ENCODE data around the gene PDAP1. TPM values are rescaled to one million over a fixed set of nuclear protein-coding genes. Genes with fewer than 3 reads are reported as not detected.

The PDAP1 gene
- 107 TPM for total RNA-seq (ENCODE audit: unreplicated experiment)
- long read RNA-seq, transcript PDAP1-201 (6 exons, 2,546 nt): major isoform, 13 of 15 reads
- long read RNA-seq, partial matches to known transcripts: 1 of 15 reads
- long read RNA-seq, other reads (novel, unspliced or antisense): 1 of 15 reads

- peaks cover 48% of the 10 kb centered on the region for H3K36me3 Mint-ChIP-seq (ENCODE audit: low read depth, unreplicated experiment)
Measured at GRCh38 chr7:99408379-99409191, at the start of gene PDAP1, which contains the start of gene BUD31. Gene PDAP1 (minus strand): TSS chr7:99408597. CDS start chr7:99408548, 49 bp downstream. Gene BUD31 (plus strand): TSS chr7:99408969. CDS start chr7:99411093, 2,124 bp downstream.

GRCh38 chr7:99457650-99458493 is 49.5 kb upstream of the PDAP1 start:
- Mint-ChIP-seq H3K9me3 (ENCODE audit: unreplicated experiment) (no peaks in the 10 kb centered on the region), H3K4me3 (ENCODE audit: unreplicated experiment) (no peak overlapping the region), H3K27ac (ENCODE audit: unreplicated experiment) (peak overlapping the region; percentile 72), H3K36me3 (ENCODE audit: low read depth, unreplicated experiment) (peaks cover 42% of the 10 kb centered on the region), H3K4me1 (ENCODE audit: unreplicated experiment) (peaks cover 7% of the 10 kb centered on the region), H3K27me3 (ENCODE audit: unreplicated experiment) (peaks cover 7% of the 10 kb centered on the region)
- no peak for TF ChIP-seq CTCF (IDR thresholded peaks at IDR 0.05; ENCODE audit: unreplicated experiment)
- DNase-seq (ENCODE audit: low spot score): no peak

More at GRCh38 chr7:99408379-99409191, at the start of gene PDAP1, which contains the start of gene BUD31:
- peaks cover 35% of the 10 kb centered on the region for H3K27me3 Mint-ChIP-seq (ENCODE audit: unreplicated experiment)
- DNase-seq (ENCODE audit: low spot score): peak; percentile 86
- H3K27ac Mint-ChIP-seq (ENCODE audit: unreplicated experiment): peak within 1 kb of the TSS; percentile 100
- H3K9me3 Mint-ChIP-seq (ENCODE audit: unreplicated experiment): no peaks in the 10 kb centered on the region
- H3K4me1 Mint-ChIP-seq (ENCODE audit: unreplicated experiment): peaks cover 35% of the 10 kb centered on the region
- H3K4me3 Mint-ChIP-seq (ENCODE audit: unreplicated experiment): peak within 1 kb of the TSS; percentile 99
- no peak for TF ChIP-seq CTCF (IDR thresholded peaks at IDR 0.05; ENCODE audit: unreplicated experiment)

GRCh38 chr7:99457050-99457649 is 48.8 kb upstream of the PDAP1 start:
- H3K4me1 Mint-ChIP-seq (ENCODE audit: unreplicated experiment): peaks cover 7% of the 10 kb centered on the region
- H3K4me3 Mint-ChIP-seq (ENCODE audit: unreplicated experiment): peak overlapping the region; percentile 59
- TF ChIP-seq CTCF (IDR thresholded peaks at IDR 0.05; ENCODE audit: unreplicated experiment): no peak
- no peak for DNase-seq (ENCODE audit: low spot score)
- peaks cover 7% of the 10 kb centered on the region for H3K27me3 Mint-ChIP-seq (ENCODE audit: unreplicated experiment)
- H3K9me3 Mint-ChIP-seq (ENCODE audit: unreplicated experiment): no peaks in the 10 kb centered on the region
- no peak overlapping the region for H3K27ac Mint-ChIP-seq (ENCODE audit: unreplicated experiment)
- peaks cover 40% of the 10 kb centered on the region for H3K36me3 Mint-ChIP-seq (ENCODE audit: low read depth, unreplicated experiment)

GRCh38 chr7:99456288-99456687 is 47.9 kb upstream of the PDAP1 start:
- no peaks in the 10 kb centered on the region for H3K9me3 Mint-ChIP-seq (ENCODE audit: unreplicated experiment)
- peaks cover 7% of the 10 kb centered on the region for H3K27me3 Mint-ChIP-seq (ENCODE audit: unreplicated experiment)
- DNase-seq (ENCODE audit: low spot score): no peak
- peaks cover 40% of the 10 kb centered on the region for H3K36me3 Mint-ChIP-seq (ENCODE audit: low read depth, unreplicated experiment)
- H3K4me3 Mint-ChIP-seq (ENCODE audit: unreplicated experiment): no peak overlapping the region
- peaks cover 7% of the 10 kb centered on the region for H3K4me1 Mint-ChIP-seq (ENCODE audit: unreplicated experiment)
- no peak overlapping the region for H3K27ac Mint-ChIP-seq (ENCODE audit: unreplicated experiment)
- TF ChIP-seq CTCF (IDR thresholded peaks at IDR 0.05; ENCODE audit: unreplicated experiment): no peak

Measured in endothelial cell (in vitro differentiated cells).